Breast epithelium (tissue), 3 donors: Measurements from ENCODE around the gene PNPLA1.

ENCODE experiments used
- POLR2A ChIP-seq: fragments of 450-650 bp; IDR thresholded peaks from one replicate; pipeline ENCODE4 v1.6.1; 2016; ENCODE audit warnings: antibody characterized with exemption, mild to moderate bottlenecking, moderate library complexity
- POLR2AphosphoS5 ChIP-seq, 3 donors: sonication (generic); formaldehyde crosslinking; IDR thresholded peaks; one replicate each; pipeline ENCODE4 v1.6.1; 2017; ENCODE audit warnings: antibody characterized with exemption in 3 of 3
- TF ChIP-seq, protein P1 (sequence below), 3 donors: fragments of 450-650 bp; IDR thresholded peaks; one replicate each; pipeline ENCODE4 v1.5.1; 2016 to 2017; ENCODE audit warnings: antibody characterized with exemption in 3 of 3, mild to moderate bottlenecking in 3 of 3, moderate library complexity in 3 of 3

GRCh38 chr6:36323062-36323461 lies 53.2 kb downstream of the PNPLA1 start:
- TF ChIP-seq, protein P1, sequence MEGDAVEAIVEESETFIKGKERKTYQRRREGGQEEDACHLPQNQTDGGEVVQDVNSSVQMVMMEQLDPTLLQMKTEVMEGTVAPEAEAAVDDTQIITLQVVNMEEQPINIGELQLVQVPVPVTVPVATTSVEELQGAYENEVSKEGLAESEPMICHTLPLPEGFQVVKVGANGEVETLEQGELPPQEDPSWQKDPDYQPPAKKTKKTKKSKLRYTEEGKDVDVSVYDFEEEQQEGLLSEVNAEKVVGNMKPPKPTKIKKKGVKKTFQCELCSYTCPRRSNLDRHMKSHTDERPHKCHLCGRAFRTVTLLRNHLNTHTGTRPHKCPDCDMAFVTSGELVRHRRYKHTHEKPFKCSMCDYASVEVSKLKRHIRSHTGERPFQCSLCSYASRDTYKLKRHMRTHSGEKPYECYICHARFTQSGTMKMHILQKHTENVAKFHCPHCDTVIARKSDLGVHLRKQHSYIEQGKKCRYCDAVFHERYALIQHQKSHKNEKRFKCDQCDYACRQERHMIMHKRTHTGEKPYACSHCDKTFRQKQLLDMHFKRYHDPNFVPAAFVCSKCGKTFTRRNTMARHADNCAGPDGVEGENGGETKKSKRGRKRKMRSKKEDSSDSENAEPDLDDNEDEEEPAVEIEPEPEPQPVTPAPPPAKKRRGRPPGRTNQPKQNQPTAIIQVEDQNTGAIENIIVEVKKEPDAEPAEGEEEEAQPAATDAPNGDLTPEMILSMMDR (IDR thresholded peaks at IDR 0.05), result no peak
- TF ChIP-seq POLR2A, result no peak
- TF ChIP-seq POLR2AphosphoS5 (IDR thresholded peaks at IDR 0.05), result no peak
